ENCODE results near the gene C1orf198.

Gene C1orf198

GRCh38 chr1:230869500-230869899 is 1.2 kb upstream of the C1orf198 start:
- no peaks in the 10 kb centered on the region for H3K27me3 ChIP-seq (ENCODE audit: insufficient read depth, poor library complexity, severe bottlenecking)
- H3K27ac ChIP-seq (replicated peaks), result no peak overlapping the region
- no peak for TF ChIP-seq SPI1 (IDR thresholded peaks at IDR 0.05; ENCODE audit: borderline replicate concordance, low read depth)
- TF ChIP-seq CTCF (IDR thresholded peaks at IDR 0.05; ENCODE audit: insufficient read depth, low read length), result no peak
- DNase-seq (ENCODE audit: low read depth in 1 of 2, low spot score in 1 of 2), result no peak
- H3K4me3 ChIP-seq (replicated peaks; ENCODE audit: insufficient read depth, low read length), result no peak overlapping the region

GRCh38 chr1:230868736-230869385 is 540 bp upstream of the C1orf198 start:
- H3K27ac ChIP-seq (replicated peaks), result no peak overlapping the region
- peak in 1 of 2 experiments; percentile 11 for DNase-seq (ENCODE audit: low read depth in 1 of 2, low spot score in 1 of 2)

GRCh38 chr1:230867101-230867902 is 1.0 kb downstream of the C1orf198 start:
- peak overlapping the region; percentile 77 for H3K4me3 ChIP-seq (replicated peaks; ENCODE audit: insufficient read depth, low read length)

More at GRCh38 chr1:230868736-230869385, 540 bp upstream of the C1orf198 start:
- Histone ChIP-seq H3K4me3 (replicated peaks; ENCODE audit: insufficient read depth, low read length) (peak overlapping the region; percentile 77), H3K27me3 (ENCODE audit: insufficient read depth, poor library complexity, severe bottlenecking) (no peaks in the 10 kb centered on the region)
- TF ChIP-seq POLR2AphosphoS5 (IDR thresholded peaks at IDR 0.05; ENCODE audit: low read depth) (no peak), REST (IDR thresholded peaks at IDR 0.05; ENCODE audit: insufficient replicate concordance, low read depth) (no peak), GABPA (IDR thresholded peaks at IDR 0.05; ENCODE audit: low read depth) (no peak), CTCF (IDR thresholded peaks at IDR 0.05; ENCODE audit: insufficient read depth, low read length) (no peak)

More at GRCh38 chr1:230867101-230867902, 1.0 kb downstream of the C1orf198 start:
- DNase-seq (ENCODE audit: low read depth in 1 of 2, low spot score in 1 of 2), result no peak
- H3K27me3 ChIP-seq (ENCODE audit: insufficient read depth, poor library complexity, severe bottlenecking), result no peaks in the 10 kb centered on the region
- TF ChIP-seq POLR2AphosphoS5 (IDR thresholded peaks at IDR 0.05; ENCODE audit: low read depth) (no peak), SPI1 (IDR thresholded peaks at IDR 0.05; ENCODE audit: borderline replicate concordance, low read depth) (no peak), CTCF (IDR thresholded peaks at IDR 0.05; ENCODE audit: insufficient read depth, low read length) (no peak), REST (IDR thresholded peaks at IDR 0.05; ENCODE audit: insufficient replicate concordance, low read depth) (no peak), GABPA (IDR thresholded peaks at IDR 0.05; ENCODE audit: low read depth) (no peak)
- no peak overlapping the region for H3K27ac ChIP-seq (replicated peaks)

Data from HL-60 (cell line).